Stimulated activated CD4-positive, alpha-beta T cell treated with anti-CD3 and anti-CD28 coated beads, TNF-alpha, amount 100 ng/mL, for 1 hour (primary cell): ENCODE data around the gene FOXF1.

Experiments
- DNase-seq, 3 donors: peaks; one replicate each; pipeline ENCODE4 v3.0.0-alpha.2; 2020; ENCODE audit warnings: low read depth in 3 of 3, low spot score in 1 of 3

Gene FOXF1

DNA sequence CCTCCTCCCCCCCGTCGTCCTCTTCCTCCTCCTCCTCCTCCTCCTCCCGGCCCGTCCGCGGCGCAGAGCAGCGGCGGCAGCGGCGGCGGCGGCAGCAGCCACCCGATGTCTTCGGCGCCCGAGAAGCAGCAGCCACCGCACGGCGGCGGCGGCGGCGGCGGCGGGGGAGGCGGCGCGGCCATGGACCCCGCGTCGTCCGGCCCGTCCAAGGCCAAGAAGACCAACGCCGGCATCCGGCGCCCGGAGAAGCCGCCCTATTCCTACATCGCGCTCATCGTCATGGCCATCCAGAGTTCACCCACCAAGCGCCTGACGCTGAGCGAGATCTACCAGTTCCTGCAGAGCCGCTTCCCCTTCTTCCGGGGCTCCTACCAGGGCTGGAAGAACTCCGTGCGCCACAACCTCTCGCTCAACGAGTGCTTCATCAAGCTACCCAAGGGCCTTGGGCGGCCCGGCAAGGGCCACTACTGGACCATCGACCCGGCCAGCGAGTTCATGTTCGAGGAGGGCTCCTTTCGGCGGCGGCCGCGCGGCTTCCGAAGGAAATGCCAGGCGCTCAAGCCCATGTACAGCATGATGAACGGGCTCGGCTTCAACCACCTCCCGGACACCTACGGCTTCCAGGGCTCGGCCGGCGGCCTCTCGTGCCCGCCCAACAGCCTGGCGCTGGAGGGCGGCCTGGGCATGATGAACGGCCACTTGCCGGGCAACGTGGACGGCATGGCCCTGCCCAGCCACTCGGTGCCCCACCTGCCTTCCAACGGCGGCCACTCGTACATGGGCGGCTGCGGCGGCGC lies at the start of gene FOXF1:
Gene FOXF1, plus strand, starts transcription at position 63 of the 797 bp plus-strand sequence. Its CDS starts 43 bp downstream, at position 106.
- DNase-seq: no peak

DNA sequence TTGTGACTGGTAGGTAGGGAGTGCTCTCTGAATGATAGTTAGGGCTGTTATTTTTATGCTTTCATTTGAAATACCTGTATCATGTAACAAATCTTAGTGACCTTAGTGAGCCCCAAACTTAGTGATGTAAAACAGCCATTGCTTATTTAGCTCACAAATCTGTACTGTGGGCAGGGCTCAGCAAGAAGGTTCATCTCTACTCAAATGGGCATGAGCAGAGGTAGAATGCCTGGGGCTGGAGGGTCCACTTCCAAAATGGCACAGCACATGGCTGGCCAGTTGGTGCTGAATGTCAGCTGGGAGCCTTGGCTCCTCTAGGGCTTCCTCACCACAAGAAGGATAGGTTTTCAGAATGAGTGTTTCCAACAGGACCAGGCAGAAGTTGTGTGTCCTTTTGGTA lies 49.3 kb upstream of the FOXF1 start:
- DNase-seq: no peak

DNA sequence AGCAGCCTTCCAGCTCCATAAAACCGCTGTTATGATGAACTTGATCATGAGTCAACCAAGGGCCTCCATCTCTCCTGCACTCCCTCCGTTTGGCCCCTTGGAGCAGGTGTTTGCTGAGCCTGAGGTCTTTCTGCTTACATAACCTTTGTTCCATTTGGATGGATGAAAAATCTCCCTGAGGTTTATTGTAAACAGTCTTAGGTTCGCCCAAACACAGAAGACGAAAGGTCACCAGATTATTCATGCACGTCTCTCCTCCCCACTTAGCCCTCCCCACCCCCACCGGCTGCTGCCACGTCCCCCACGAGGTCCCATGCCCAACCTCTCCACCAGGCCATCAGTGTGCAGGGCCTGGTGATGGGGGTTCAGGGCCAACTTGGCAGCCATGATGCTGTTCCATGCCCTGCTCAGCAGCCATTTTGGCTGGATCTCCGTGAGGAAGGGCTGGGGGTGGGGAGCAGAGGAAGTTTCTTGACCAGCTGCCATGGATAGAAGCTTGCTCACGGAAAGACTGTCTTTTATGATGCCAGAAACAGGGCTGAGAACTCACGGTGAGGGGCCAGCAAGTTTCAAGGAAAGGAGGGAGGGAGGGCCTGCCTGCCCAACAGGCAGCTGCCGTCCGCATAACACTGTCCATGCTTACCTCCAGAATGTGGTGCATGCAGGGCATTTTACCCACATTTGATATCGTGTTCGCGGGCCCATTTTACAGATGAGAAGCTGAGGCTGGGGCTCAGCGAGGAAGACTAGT lies 47.8 kb upstream of the FOXF1 start:
- no peak for DNase-seq

DNA sequence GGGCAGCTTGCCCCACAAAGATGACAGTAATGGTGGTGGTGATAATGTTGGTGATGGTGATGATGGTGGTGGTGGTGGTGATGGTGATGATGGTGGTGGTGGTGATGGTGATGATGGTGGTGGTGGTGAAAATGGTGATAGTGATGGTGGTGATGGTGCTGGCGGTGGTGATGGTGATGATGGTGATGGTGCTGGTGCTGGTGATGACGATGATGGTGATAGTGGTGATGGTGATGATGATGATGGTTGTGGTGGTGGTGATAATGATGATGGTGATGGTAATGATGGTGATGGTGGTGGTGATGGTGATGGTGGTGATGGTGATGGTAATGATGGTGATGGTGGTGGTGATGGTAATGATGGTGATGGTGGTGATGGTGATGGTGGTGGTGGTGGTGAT lies 46.3 kb upstream of the FOXF1 start:
- no peak for DNase-seq

DNA sequence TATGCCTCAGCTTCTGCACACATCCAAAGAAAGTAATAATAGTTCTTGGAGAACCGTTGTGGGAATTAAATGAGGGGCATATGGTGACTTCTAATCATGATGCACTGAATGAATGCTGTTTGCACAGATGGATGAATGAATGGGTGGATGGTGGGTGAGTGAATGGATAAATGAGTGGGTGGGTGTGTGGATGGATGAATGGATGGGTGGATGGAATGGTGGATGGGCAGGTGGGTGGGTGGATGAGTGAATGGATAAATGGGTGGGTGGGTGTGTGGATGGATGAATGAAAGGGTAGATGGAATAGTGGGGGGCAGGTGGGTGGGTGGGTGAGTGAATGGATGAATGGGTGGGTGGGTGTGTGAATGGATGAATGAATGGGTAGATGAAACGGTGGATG lies 44.9 kb upstream of the FOXF1 start:
- DNase-seq: no peak

DNA sequence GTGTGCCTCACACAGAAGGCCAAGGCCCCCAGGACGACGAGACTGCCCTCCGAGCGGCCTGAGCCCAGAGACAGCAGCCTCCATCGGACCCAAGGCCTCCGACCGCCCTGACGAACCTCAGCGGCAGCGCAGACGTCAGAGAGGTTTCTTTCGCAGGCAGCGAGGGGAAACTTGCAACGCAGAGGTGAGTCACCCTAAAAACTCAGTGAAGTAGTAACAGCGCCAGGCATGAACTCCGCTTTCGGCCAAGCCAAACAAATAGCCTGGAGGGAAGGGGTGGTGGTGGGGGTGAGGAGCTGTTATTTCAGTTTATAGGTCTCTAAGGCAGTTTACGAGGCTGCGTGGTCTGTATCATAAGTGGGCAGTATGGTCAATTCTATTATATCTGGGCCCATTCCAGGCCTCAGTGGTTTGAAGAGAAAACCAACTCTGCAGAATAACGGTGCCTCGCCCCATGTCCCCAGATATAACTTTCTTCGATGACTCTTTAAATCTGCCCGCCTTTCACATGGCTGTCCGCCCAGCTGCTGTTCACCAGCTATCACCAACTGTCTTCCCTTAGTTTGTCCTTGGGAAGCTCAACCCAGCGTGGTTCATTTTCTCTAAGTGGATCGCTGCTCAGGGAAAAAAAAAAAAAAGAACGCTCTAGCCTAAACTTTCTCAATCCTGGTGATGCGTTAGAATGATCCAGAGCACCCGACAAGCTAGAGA lies 43.5 kb upstream of the FOXF1 start:
- no peak for DNase-seq

DNA sequence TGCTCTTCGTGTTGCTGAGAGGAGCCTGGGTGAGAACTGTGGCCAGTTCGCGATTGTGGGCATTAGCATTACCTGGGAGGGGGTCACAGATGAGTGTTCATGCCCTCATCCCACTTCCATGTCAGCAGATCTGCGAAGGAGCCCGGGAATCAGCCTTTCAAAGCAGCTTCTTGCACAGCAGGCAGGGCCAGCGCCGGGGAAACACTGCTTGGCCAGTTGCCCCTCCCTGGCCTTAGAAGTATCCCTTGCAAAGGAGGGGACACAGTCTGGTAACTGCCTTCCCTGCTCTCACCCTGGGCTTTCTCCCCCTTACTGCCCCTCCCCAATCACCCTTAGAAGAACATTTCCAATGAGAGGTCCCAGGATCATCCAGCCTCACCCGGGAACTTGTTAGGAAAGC lies 42.8 kb upstream of the FOXF1 start:
- DNase-seq: no peak

DNA sequence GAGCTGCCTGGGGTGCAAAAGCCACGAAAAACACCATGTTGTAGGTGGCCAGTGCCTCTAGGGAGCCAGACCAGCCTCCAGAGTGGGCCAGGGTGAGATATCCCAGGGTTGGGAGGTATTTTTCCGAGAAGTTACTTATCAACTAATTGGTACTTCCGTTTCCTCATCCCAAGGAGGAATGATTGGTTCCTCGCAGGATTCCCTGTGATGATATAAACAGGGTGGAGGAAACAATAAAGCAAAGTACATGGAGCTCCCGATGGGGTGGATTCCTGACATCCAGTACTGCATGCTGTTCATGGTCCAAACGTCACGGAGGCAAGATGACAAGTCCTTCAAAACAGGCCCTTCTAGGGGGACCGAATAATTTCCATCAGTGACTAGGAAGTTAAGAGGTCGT lies 39.4 kb upstream of the FOXF1 start:
- DNase-seq: no peak

DNA sequence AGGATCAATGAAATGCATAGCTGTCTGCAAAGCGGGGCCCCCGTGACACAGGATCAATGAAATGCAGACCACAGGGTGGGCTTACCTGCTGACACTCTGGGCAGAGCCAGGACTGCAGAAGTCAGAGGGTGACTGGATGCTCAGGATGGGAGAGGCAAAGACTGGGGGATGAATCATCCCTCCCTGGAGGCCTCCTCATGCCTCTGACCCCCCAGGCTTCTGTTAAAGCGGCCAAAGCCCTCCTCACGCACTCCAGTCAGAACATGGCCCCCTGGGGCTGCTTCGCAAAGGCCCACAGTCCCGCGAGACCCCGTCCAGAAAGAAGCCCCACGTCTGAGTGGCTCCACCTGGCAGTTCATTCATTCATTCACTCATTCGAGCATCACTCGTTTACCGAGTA lies 38.4 kb upstream of the FOXF1 start:
- no peak for DNase-seq

DNA sequence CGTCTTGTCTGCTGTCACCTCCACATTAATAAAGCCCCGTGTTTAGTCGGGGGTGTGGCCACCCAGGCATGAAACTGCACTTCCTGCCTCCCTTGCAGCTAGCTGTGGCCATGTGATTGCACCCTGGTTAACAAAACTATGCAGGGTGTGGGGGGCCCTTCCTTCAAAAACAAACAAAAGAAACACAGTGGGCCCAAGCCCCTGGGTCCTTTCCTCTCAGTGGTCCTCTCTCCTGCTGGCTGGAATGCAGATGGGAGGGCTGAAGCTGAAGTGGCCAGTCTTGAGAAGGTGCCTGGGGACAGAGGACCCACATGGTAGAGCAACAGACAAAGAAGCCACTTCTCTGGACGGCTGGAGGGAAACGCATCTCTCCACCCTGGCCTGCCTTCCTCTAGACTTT lies 38.0 kb upstream of the FOXF1 start:
- DNase-seq: no peak

DNA sequence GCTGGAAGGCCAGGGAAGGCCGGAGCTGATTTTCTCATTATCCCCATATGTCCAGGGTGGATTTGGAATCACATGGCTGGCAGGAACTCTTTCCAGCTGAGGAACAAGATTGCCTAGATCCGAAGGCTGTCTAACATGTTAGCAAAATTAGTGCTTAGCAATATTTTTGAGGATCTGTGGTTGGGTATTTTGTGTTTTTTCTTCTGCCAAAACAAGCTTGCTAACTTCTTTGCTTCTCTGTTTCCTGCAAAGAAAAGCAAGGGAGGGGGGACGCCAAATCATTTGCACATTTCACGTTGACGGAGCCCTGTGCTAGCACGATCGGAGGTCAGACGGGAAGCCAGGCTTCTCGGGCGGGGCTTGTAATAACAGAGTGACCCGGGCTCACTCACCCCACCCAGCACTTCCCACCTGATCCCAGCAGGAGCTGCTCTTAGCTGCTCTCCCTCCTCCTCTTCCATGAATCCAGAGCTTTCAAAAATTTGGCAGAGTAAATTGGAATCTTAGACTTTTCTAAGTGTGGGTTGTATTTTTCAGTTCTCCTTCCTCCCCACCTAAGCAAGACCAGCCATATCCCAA lies 33.3 kb upstream of the FOXF1 start:
- no peak for DNase-seq

DNA sequence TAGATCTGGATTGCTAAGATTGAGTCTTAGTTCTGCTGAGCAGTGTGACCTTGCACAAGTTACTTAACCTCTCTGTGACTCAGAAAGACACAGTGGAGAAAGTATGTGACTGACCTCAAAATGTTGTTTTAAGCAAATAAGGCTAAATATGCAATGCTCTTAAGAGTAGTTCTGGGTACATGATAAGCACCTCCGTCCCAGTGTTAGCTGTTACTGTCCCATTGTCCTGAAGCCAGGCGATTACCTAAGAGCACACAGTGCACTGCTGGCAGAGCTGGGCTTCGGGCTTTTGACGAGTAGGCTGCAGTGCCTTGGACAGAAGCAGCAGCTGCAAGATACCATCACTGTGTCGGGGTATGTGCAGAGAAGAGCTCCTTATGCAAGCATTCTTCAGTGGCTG lies 32.7 kb upstream of the FOXF1 start:
- no peak for DNase-seq

DNA sequence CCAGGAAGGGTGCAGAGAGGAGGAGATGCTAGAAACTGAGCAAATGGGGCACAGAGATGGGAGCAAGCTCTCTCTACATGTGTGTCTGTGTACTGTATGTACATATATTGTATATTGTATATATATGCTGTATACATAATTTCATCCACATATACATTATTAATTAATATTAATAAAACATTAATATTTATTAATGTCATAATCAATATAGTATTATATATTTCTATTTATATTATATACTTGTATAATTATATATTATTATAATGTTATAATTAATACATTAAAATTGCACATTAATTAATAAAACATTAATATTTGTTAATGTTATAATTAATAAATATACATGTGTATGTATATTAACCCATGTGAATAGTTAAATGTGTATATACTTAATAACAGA lies 31.5 kb upstream of the FOXF1 start:
- no peak for DNase-seq

DNA sequence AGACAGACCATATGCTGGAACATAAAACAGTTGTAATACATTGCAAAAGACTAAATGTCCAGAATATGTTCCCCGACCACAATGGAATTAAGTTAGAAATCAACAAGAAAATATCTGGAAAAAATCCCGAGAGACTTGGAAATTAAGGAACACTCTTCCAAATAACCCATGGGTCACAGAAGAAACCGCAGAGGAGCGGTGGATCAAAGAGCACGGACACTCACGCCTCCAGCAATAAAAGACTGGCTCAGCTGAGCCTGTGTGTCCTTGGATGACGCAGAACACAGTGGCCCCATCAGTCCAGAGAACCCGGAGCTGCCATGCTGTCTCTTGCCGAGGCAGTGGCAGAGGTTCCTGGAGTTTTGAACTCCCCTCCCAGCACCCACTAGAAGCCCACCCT lies 30.9 kb upstream of the FOXF1 start:
- no peak for DNase-seq

DNA sequence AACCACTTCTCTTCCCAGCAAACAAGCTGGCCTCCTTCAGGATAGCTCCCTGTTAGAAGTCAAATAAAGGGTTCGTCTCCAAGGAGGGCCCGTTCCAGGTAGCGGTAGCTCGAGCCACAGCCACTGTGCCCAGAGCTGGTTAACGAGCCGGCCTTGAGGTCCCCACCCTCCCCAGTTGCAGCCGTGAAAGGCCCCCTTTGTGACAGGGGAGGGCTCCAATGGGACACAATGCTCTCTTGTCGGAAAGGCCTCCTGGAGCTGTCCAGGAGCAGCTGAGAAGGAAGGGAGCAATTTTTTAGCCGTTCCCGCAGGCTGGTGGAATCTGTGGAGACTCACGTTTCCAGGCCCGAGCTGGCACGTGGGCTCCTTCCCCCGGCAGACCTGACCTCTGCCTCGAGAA lies 29.9 kb upstream of the FOXF1 start:
- no peak for DNase-seq

DNA sequence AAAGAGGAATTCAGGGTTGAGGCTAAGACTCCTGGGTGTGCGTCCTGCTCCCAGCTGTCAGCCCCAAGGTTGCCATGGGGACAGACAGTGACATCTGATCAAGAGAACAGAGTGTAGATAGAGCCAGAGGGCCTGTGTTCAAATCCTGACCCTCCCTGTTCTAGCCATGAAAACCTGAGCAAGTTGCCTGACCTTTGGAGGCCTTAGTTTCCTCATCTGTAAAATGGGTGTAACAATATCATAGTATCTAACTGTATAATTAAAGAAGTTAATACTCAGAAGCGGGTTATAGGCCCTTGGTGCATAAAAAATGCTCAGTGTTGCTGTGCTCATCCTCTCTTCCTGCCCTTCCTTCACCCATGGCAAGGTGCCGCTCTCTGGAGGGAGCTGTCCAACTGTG lies 28.7 kb upstream of the FOXF1 start:
- no peak for DNase-seq

DNA sequence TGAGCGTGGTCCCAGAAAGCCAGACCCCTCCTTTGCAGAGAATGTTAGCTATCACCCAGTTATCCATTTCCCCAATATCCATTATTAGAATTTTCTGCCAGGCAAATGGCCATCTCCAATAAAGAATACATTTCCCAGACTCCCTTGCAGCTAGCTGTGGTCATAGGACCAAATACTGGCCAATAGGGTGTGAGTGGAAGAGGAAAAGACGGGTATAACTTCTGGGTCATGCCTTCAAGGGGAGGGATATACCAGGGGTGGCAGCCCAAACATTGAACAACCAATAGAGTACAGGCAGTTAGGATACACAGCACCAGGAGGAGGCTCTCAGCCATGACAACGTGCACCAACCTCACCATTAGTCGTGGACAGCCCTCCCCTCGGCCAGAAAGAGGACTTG lies 26.1 kb upstream of the FOXF1 start:
- DNase-seq: no peak

DNA sequence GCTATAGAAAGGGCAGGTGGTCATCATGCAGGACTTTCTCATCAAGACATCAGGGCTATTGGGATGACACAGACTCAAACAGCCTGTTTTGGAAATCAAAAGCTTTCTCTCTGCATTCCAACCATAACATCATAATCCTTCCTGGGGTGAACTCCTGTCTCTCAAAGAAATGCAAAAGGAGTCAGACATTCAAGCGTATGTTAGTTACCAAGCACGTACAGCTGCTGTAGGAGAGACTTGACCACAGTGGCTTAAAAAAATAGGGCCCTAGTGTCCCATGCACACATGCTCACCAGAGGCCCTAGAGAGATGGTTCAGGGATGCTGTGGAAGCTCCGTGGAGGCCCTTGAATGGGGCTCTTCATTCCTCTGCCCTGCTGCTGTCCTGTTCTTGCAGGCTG lies 24.6 kb upstream of the FOXF1 start:
- no peak for DNase-seq

DNA sequence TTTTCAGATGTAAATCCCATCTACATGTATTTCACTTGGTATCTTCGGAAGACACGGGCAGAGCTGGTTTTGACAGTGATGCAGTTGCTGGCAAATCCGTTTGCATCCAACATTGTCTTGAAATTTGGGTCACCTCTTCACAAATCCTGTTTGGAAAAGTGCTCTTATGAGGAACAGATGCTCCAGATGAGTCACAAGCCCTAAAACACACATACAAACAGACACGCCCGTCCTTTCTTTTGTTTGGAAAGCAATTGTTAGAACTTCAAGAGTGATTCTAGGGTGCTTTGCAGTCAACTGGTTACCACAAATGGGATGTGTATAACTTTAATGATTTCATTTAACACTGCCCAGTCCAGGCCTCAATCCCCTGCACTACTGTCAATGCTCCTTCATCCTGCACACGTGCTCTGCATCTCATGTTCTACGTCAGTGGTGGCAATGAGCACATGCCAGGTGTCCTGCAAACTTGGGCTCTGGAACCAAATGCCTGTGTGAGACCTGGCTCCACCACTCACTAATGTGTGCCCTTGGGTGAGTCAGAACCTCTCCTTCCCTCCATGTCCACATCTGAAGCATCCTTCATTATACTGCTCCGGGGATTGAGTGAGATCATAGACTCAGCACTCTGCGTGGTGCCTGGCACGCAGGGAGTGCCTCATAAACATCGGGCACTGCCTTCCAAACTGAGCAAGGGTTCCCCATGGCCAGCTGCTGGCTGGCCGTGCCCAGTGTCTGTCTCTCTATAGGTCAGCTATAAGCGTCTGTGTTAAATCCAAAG lies 19.3 kb upstream of the FOXF1 start:
- DNase-seq: no peak

DNA sequence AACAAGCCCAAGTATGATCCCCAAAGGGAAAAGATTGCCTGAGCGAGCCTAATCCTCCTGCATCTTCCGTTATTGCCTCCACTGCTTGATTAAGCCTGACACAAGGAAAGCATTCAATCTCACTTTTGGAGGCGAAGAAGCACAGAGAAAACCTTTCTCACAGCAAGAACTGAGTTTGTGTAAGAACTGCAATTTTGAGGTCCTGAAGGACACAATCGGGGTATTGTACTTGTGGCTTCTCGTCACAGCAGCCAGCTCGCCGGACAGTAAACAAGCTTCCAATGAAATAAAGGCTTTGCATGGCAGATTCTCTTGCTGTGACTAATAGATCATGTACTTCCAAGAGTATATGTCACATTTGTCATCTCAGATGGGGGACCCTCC lies 18.7 kb upstream of the FOXF1 start:
- DNase-seq: no peak
